ENCODE data around the gene SLC25A33. TPM values are rescaled to one million over a fixed set of nuclear protein-coding genes. Genes with fewer than 3 reads are reported as not detected.

SLC25A33 gene
- total RNA-seq, 1 experiment from 2014 or later = 9.2 TPM

GRCh38 chr1:9605946-9606455 is 66.7 kb downstream of the SLC25A33 start:
- Mint-ChIP-seq H3K27ac (no peak overlapping the region), H3K4me1 (no peaks in the 10 kb centered on the region), H3K36me3 (peaks cover 10% of the 10 kb centered on the region; the same call in 1 of the 2 replicates), H3K9me3 (no peaks in the 10 kb centered on the region), H3K4me3 (no peak overlapping the region), H3K27me3 (ENCODE audit: low read depth) (no peaks in the 10 kb centered on the region)
- ChIA-PET CTCF (interaction anchor here (1.9 kb wide), 1 partner anchor 9 kb away, joined by 12 read pairs; no protein-coding TSS in a partner anchor), POLR2A (no interaction called here)
- no peak for ATAC-seq
- no peak for DNase-seq (ENCODE audit: low spot score)
- TF ChIP-seq MLX (CRISPR knock-in tag; IDR thresholded peaks at IDR 0.05) (no peak), TEAD4 (CRISPR knock-in tag; IDR thresholded peaks at IDR 0.05) (no peak), AR (CRISPR knock-in tag; IDR thresholded peaks at IDR 0.05) (no peak), NFE2L1 (CRISPR knock-in tag; IDR thresholded peaks at IDR 0.05) (no peak), E2F1 (CRISPR knock-in tag; IDR thresholded peaks at IDR 0.05) (no peak), NR2C2 (CRISPR knock-in tag; IDR thresholded peaks at IDR 0.05) (no peak), ZNF232 (CRISPR knock-in tag; IDR thresholded peaks at IDR 0.05) (no peak), ZNF532 (CRISPR knock-in tag; IDR thresholded peaks at IDR 0.05; ENCODE audit: borderline replicate concordance) (no peak), PRDM15 (CRISPR knock-in tag; IDR thresholded peaks at IDR 0.05) (no peak), FOXJ3 (CRISPR knock-in tag; IDR thresholded peaks at IDR 0.05; ENCODE audit: borderline replicate concordance) (no peak), ATF6 (CRISPR knock-in tag; IDR thresholded peaks at IDR 0.05) (no peak), USF1 (CRISPR knock-in tag; IDR thresholded peaks at IDR 0.05) (no peak), USF2 (CRISPR knock-in tag; IDR thresholded peaks at IDR 0.05) (no peak), TCF7 (CRISPR knock-in tag; IDR thresholded peaks at IDR 0.05; ENCODE audit: low read depth) (no peak), RORB (CRISPR knock-in tag; IDR thresholded peaks at IDR 0.05) (no peak), MXD4 (CRISPR knock-in tag; IDR thresholded peaks at IDR 0.05; ENCODE audit: borderline replicate concordance) (no peak)

Measured in WTC11 (cell line).